Stomach (tissue), 4 donors: ENCODE results near the gene MAGI1.

Source experiments
- EP300 ChIP-seq: sonication (generic); formaldehyde crosslinking; IDR thresholded peaks from one replicate; pipeline ENCODE4 v1.6.1; 2017; ENCODE audit warnings: antibody characterized with exemption
- POLR2A ChIP-seq, 4 donors: fragments of 450-650 bp; IDR thresholded peaks; one replicate each; pipeline ENCODE4 v1.6.1; 2016; ENCODE audit warnings: antibody characterized with exemption in 4 of 4, control low read depth in 2 of 4, mild to moderate bottlenecking in 1 of 4, moderate library complexity in 1 of 4
- POLR2AphosphoS5 ChIP-seq, 3 donors: sonication (generic); formaldehyde crosslinking; IDR thresholded peaks; one replicate each; pipeline ENCODE4 v1.6.1; 2016; ENCODE audit warnings: antibody characterized with exemption in 3 of 3
- TF ChIP-seq, protein P1 (sequence below), 7 experiments: fragments of 450-650 bp in 4 of 7; fragments of 200-600 bp in 3 of 7; sonication (generic) in 3 of 7; IDR thresholded peaks; one replicate each; pipeline ENCODE4 v1.5.1; 2016 to 2019; ENCODE audit warnings: antibody characterized with exemption in 7 of 7, control low read depth in 2 of 7, mild to moderate bottlenecking in 1 of 7

DNA sequence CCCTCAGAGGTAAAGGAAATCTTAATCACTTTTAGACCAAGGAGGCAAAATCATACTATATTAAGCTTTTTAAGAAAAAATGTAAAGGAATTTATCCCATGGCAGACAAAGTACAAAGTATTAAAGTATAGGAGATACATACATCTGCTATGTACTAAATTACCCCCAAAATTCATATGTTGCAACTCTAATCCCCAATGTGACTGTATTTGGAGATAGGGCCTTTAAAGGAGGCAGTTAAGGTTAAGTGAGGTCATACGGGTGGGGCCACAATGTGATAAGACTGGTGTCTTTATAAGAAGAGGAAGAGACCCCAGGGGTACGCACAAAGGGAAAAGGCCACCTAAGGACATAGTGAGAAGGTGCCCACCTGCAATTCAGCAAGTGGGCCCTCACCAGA is 693.9 kb downstream of the MAGI1 start:
- TF ChIP-seq, protein P1, sequence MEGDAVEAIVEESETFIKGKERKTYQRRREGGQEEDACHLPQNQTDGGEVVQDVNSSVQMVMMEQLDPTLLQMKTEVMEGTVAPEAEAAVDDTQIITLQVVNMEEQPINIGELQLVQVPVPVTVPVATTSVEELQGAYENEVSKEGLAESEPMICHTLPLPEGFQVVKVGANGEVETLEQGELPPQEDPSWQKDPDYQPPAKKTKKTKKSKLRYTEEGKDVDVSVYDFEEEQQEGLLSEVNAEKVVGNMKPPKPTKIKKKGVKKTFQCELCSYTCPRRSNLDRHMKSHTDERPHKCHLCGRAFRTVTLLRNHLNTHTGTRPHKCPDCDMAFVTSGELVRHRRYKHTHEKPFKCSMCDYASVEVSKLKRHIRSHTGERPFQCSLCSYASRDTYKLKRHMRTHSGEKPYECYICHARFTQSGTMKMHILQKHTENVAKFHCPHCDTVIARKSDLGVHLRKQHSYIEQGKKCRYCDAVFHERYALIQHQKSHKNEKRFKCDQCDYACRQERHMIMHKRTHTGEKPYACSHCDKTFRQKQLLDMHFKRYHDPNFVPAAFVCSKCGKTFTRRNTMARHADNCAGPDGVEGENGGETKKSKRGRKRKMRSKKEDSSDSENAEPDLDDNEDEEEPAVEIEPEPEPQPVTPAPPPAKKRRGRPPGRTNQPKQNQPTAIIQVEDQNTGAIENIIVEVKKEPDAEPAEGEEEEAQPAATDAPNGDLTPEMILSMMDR (IDR thresholded peaks at IDR 0.05): no peak
- TF ChIP-seq POLR2A (IDR thresholded peaks at IDR 0.05) (no peak), POLR2AphosphoS5 (IDR thresholded peaks at IDR 0.05) (no peak), EP300 (no peak)
